Mammary epithelial cell (primary cell): ENCODE measurements around the gene CHRNE.

ENCODE experiments used
- EZH2 ChIP-seq: IDR thresholded peaks from 2 replicates; pipeline ENCODE4 v1.6.1; 2012; ENCODE audit warnings: low read length, inconsistent platforms, borderline replicate concordance
- TF ChIP-seq, protein P1 (sequence below), 2 donors: IDR thresholded peaks in 1 of 2; conservative IDR thresholded peaks in 1 of 2; 2 replicates each; pipeline ENCODE4 v1.5.1; 2011 to 2012; ENCODE audit warnings: inconsistent platforms in 2 of 2, low read length in 2 of 2, mild to moderate bottlenecking in 2 of 2, control low read depth in 1 of 2, low read depth in 1 of 2; ENCODE audit not compliant: insufficient read depth in 1 of 2; ENCODE audit errors: extremely low read depth in 1 of 2

GRCh38 chr17:4946312-4946976 is 43.5 kb upstream of the CHRNE start:
- TF ChIP-seq, protein P1, sequence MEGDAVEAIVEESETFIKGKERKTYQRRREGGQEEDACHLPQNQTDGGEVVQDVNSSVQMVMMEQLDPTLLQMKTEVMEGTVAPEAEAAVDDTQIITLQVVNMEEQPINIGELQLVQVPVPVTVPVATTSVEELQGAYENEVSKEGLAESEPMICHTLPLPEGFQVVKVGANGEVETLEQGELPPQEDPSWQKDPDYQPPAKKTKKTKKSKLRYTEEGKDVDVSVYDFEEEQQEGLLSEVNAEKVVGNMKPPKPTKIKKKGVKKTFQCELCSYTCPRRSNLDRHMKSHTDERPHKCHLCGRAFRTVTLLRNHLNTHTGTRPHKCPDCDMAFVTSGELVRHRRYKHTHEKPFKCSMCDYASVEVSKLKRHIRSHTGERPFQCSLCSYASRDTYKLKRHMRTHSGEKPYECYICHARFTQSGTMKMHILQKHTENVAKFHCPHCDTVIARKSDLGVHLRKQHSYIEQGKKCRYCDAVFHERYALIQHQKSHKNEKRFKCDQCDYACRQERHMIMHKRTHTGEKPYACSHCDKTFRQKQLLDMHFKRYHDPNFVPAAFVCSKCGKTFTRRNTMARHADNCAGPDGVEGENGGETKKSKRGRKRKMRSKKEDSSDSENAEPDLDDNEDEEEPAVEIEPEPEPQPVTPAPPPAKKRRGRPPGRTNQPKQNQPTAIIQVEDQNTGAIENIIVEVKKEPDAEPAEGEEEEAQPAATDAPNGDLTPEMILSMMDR (conservative IDR thresholded peaks at IDR 0.05 in 1 of 2, IDR thresholded peaks at IDR 0.05 in 1 of 2; ENCODE audit: extremely low read depth in 1 of 2, insufficient read depth in 1 of 2, low read depth in 1 of 2, low read length in 2 of 2), result no peak
- no peak for TF ChIP-seq EZH2
